Activated naive CD8-positive, alpha-beta T cell treated with anti-CD3 and anti-CD28 coated beads, Interleukin-2, amount 50 U/mL, for 24 hours (primary cell): ENCODE results near the gene C1R.

Experiments
- ATAC-seq: fragments of 150-1000 bp; cut with Tn5 transposase; one replicate; pipeline ENCODE4 v1.10.0; 2021
- DNase-seq: peaks from one replicate; pipeline ENCODE4 v3.0.0; 2021
- H3K27ac Mint-ChIP-seq: one replicate; pipeline ENCODE4 v1.8.0; 2021; ENCODE audit warnings: mild to moderate bottlenecking, mixed read lengths
- H3K27me3 Mint-ChIP-seq: one replicate; pipeline ENCODE4 v1.8.0; 2021; ENCODE audit warnings: mixed read lengths
- H3K36me3 Mint-ChIP-seq: one replicate; pipeline ENCODE4 v1.8.0; 2021; ENCODE audit warnings: low read depth, mixed read lengths
- H3K4me1 Mint-ChIP-seq: one replicate; pipeline ENCODE4 v1.8.0; 2021; ENCODE audit warnings: mixed read lengths
- H3K4me3 Mint-ChIP-seq: one replicate; pipeline ENCODE4 v1.8.0; 2021; ENCODE audit warnings: mild to moderate bottlenecking, moderate library complexity, mixed read lengths
- H3K9me3 Mint-ChIP-seq: one replicate; pipeline ENCODE4 v1.8.0; 2021; ENCODE audit warnings: mixed read lengths

The C1R gene

DNA sequence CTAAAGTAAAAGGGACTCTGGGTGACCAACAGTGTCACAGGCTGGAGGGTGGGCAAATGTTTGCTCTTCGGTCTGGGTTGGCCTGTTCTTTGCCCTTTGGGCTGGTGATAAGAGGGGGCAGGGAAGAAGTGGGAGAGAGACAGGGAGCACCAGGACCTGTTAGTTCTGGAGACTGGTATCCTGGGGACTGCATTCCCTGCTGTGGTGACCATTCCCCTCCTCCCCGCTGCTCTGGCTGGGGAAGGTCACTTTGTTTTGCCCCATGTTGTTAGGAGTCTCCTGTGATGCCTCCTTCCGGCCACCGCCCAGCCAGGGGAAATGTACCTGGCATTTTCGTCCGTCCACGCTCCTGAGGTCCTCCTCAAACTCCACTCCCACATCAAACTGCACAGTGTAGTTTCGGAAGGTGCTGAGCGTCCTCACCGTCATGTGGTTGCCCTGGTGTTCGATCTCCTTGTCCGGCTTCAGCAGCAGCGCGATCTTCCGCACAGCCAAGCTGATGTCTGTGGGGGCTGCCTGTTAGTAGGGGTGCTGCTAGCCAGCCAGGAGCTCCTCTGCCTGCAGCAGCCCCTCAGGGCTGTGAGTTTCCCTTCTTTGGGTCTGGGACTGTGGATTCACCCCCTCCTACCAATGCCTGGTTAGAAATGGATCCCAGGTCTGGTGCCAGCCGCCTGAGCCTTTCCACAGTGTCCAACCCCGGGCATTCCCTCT lies 35.8 kb upstream of the C1R start:
- no peaks in the 10 kb centered on the region for H3K9me3 Mint-ChIP-seq
- no peaks in the 10 kb centered on the region for H3K27me3 Mint-ChIP-seq
- peaks cover 40% of the 10 kb centered on the region for H3K4me1 Mint-ChIP-seq
- peaks cover 2% of the 10 kb centered on the region for H3K36me3 Mint-ChIP-seq
- DNase-seq (no peak), ATAC-seq (no peak)
- no peak overlapping the region for H3K27ac Mint-ChIP-seq
- peak overlapping the region; percentile 87 for H3K4me3 Mint-ChIP-seq

DNA sequence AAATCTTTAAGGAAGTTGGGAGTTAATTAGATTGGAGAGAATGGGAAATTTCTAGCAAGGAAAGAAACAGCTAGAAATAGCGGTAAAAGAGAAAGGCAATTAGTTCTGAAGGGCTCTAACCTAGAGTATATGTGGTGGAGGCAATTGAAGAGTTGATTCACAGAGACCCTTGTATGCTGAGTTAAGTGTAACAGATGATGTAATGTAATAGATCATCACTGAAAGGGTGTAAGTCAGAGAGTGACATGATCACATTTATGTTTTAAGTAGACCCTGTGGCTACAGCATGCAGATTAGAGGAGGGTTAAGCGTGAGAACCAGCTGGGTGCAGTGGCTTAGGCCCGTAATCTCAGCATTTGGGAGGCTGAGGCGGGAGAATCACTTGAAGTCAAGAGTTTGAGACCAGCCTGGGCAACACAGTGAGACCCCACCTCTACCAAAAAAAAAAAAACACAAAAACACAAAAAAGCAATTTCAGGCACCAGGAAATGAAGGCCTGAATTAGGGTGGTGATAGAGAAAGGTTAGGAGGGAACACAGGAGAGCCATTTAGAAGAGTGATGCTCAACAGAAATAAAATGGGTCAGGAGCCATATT lies 33.5 kb upstream of the C1R start:
- H3K4me3 Mint-ChIP-seq: no peak overlapping the region
- no peaks in the 10 kb centered on the region for H3K9me3 Mint-ChIP-seq
- no peak for DNase-seq
- no peak overlapping the region for H3K27ac Mint-ChIP-seq
- H3K4me1 Mint-ChIP-seq: peaks cover 20% of the 10 kb centered on the region
- peaks cover 2% of the 10 kb centered on the region for H3K36me3 Mint-ChIP-seq
- no peaks in the 10 kb centered on the region for H3K27me3 Mint-ChIP-seq
- ATAC-seq: no peak

DNA sequence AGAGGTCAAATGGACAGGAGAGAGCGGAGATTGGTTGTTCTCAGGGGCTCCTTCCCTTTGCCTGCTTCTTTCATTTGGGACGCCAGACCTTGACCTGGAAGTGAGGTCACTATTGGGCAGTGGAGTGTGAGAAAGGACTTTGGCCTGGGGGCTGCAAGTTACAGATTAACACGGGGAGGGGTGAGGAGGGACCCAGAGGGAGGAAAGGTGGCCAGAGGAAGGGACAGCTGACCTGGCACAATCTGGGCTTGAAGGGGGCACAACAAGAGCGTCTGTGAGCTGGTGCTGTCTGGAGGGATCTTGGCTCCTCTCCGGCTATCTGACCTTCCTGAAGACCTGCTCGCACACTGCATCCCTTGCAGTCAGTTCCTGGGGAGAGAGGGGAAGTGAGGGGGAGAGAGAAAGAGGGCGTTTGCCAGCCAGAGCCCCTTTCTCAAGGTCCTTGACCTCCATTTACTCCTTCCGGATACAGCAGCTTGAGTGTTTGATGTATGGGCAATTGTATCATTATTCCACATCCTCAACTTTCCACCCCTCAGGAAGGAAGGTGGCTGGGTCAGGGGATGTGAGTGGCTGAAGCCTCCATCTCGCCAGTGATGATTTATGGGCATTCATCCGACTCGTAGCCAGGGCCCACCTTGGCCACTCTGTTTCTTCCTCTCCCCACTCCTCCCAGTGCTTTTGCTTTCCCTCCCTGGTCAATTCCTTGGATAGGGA lies 31.7 kb upstream of the C1R start:
- no peak for DNase-seq
- ATAC-seq: no peak
- Mint-ChIP-seq H3K9me3 (no peaks in the 10 kb centered on the region), H3K4me1 (peaks cover 9% of the 10 kb centered on the region), H3K27me3 (no peaks in the 10 kb centered on the region), H3K27ac (no peak overlapping the region), H3K4me3 (no peak overlapping the region), H3K36me3 (peaks cover 2% of the 10 kb centered on the region)

DNA sequence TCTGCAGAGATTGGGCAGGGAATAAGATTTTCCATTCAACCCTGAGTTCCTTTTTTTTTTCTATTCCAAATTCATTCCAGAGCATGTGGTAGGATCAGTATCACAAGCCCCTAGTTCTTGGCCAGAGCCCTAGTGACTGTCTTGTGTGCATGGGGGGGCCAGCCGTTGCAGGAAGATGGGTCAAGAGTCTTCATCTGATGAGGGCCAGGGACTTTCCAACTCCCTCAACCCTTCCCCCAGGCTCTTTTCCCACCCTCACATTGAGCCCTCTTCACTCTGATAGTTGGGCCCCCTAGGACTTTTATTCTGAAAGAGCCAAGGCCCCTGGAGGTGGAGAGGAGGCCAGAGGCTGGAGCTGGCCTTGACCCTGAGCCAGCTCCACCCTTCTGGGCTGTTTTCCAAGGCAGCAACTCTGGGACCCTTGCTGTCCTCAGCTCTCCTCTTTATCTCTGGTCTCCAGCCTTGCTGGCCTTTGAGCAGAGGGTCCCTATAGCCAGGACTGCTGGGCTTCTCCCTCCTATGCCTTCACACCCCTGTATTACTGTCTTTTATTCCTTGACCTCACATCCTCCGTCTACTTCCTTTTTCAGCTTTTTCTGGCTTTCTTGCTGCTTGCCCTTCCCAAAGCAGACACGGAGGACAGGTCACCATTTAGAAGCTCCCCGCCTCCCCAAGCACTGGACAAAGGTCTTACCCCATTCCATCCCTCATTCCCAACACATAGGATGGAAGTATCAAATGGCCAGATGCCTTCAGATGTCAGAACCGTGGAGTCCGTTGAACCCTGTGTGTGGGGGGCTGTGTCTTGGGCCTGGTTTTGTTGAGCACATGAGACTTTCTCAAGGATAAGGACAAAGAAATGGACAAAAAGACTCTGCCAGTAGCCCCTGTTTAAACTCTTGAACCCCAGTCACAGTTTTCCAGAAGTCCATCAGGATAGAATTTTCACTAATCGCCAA lies 30.8 kb upstream of the C1R start:
- Mint-ChIP-seq H3K27ac (no peak overlapping the region), H3K4me1 (peaks cover 8% of the 10 kb centered on the region), H3K27me3 (no peaks in the 10 kb centered on the region), H3K9me3 (no peaks in the 10 kb centered on the region), H3K4me3 (no peak overlapping the region), H3K36me3 (peaks cover 2% of the 10 kb centered on the region)
- DNase-seq (no peak), ATAC-seq (no peak)

DNA sequence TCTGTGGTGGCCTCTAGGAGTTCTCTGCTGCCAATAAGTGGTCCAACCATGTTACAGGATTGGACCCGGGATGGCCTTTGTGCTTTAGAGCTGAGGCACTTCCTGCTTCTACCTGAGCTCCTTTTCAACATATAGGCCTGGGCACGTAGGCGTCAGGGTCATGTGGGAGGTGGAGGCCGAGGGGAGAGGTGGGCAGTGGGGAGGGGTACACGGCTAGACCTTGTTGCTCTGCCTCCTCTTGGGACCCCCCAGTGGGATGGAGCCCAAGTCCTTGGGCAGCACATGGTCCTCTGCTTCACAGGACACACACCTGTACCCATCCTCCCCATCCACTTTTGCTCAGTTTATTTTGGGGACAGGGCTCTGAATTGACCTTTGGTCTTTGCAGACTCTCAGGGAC lies 29.1 kb upstream of the C1R start:
- no peaks in the 10 kb centered on the region for H3K27me3 Mint-ChIP-seq
- peaks cover 8% of the 10 kb centered on the region for H3K4me1 Mint-ChIP-seq
- H3K27ac Mint-ChIP-seq: no peak overlapping the region
- ATAC-seq (no peak), DNase-seq (no peak)
- no peak overlapping the region for H3K4me3 Mint-ChIP-seq
- H3K9me3 Mint-ChIP-seq: no peaks in the 10 kb centered on the region
- H3K36me3 Mint-ChIP-seq: peaks cover 2% of the 10 kb centered on the region

DNA sequence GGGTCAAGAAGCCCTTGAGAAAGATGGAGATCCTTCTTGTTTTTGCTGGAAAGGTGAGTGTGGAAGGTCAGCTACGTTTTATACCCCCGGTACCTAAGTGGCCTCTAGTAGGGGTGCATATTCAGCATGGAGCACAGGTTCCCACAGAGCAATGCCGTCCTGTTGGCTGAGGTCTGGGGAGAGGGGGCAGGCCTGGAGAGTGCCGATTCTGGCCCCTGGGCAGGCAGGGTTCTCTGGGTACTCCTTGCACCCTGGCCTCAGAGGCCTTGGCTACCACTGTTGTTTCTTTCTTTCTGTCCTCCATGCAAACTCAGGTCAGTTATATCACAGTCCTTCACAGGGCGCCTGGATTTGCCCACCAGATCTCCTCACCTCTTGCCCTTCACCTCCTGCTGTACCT lies 27.9 kb upstream of the C1R start:
- Mint-ChIP-seq H3K4me1 (peaks cover 5% of the 10 kb centered on the region), H3K36me3 (peaks cover 6% of the 10 kb centered on the region), H3K4me3 (no peak overlapping the region), H3K27me3 (no peaks in the 10 kb centered on the region), H3K27ac (no peak overlapping the region), H3K9me3 (no peaks in the 10 kb centered on the region)
- no peak for ATAC-seq
- DNase-seq: no peak

DNA sequence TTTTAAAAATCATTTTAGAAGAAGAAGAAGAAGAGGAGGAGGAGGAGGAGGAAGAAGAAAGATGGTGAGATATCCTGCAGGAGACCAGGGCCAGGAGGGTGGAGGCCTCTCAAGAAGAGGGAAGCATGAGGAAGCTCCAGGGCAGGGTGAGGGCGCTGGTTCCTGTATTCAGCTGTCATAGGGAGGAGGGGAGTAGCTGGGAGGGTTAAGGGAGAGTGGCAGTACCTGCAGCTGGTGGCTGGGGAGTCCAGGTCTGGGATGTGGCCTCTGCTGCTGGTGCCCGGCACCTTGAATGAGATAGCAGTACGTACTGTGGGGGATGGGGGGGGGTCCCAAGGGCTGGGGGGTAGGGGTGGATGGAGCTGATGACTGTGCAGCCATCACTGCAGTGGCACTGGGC lies 26.6 kb upstream of the C1R start:
- no peaks in the 10 kb centered on the region for H3K27me3 Mint-ChIP-seq
- peaks cover 12% of the 10 kb centered on the region for H3K36me3 Mint-ChIP-seq
- H3K27ac Mint-ChIP-seq: no peak overlapping the region
- ATAC-seq (no peak), DNase-seq (no peak)
- H3K9me3 Mint-ChIP-seq: no peaks in the 10 kb centered on the region
- no peak overlapping the region for H3K4me3 Mint-ChIP-seq
- H3K4me1 Mint-ChIP-seq: no peaks in the 10 kb centered on the region

DNA sequence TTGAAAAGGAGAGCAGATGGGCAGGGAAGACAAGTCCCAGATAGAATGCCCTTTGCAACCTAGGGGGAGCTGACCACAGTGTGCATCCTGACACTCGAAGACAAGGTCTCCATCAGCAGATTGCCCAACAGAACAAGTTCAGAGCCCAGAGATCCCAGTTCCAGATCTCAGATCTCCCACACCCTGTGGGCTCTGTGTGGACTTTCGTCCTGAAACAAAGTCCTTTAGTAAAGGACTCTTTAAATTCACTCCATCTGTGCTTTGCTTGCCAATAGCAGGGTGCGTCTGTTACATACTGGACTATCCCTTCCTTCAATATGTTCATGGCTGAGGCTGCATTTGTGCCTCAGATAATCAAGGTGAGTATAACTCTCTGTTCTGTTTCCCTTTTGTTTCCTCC lies 25.4 kb upstream of the C1R start:
- no peak for ATAC-seq
- Mint-ChIP-seq H3K36me3 (peaks cover 15% of the 10 kb centered on the region), H3K27me3 (no peaks in the 10 kb centered on the region), H3K9me3 (no peaks in the 10 kb centered on the region), H3K4me1 (peaks cover 5% of the 10 kb centered on the region), H3K27ac (no peak overlapping the region), H3K4me3 (no peak overlapping the region)
- no peak for DNase-seq

DNA sequence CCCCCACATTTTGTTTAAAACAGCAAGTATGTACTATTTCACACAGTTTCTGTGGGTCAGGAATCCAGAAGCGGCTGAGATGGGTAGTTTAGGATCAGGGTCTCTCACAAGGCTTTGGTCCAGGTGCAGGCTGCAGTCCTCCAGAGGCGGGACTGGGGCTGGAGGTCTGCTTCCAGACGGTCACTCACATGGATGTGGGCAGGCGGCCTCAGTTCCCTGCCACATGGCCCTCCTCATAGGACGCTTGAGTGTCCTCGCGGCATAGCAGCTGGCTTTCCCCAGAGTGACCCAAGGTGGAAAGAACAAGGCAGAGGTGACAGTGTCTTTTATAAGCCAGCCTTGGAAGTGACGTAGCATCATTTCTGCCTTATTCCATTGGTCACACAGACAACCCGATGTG lies 24.7 kb upstream of the C1R start:
- ATAC-seq: no peak
- H3K4me3 Mint-ChIP-seq: no peak overlapping the region
- H3K4me1 Mint-ChIP-seq: peaks cover 5% of the 10 kb centered on the region
- H3K36me3 Mint-ChIP-seq: peaks cover 15% of the 10 kb centered on the region
- no peak overlapping the region for H3K27ac Mint-ChIP-seq
- DNase-seq: no peak
- H3K9me3 Mint-ChIP-seq: no peaks in the 10 kb centered on the region
- no peaks in the 10 kb centered on the region for H3K27me3 Mint-ChIP-seq

DNA sequence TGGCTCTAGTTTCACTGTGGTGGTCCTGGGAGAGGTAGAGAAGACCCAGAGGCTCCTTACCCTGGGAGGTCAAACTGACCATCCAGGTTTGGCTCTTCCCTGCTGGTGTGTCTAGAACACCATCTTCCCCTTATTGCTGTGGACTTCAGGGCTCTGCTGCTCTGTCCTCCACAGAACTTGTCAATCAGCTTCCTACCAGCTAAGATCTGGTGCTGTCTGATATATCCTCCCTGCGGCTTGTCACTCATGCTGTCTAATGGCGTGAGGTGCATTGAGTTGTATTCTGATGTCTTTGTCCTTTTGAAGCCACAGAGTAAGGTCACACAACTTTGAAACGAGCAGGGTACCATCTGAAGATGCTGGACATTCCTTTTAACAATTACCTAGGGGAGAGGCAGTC lies 24.0 kb upstream of the C1R start:
- no peaks in the 10 kb centered on the region for H3K9me3 Mint-ChIP-seq
- H3K27ac Mint-ChIP-seq: no peak overlapping the region
- peaks cover 18% of the 10 kb centered on the region for H3K36me3 Mint-ChIP-seq
- no peak overlapping the region for H3K4me3 Mint-ChIP-seq
- DNase-seq (no peak), ATAC-seq (no peak)
- H3K4me1 Mint-ChIP-seq: peaks cover 5% of the 10 kb centered on the region
- no peaks in the 10 kb centered on the region for H3K27me3 Mint-ChIP-seq

DNA sequence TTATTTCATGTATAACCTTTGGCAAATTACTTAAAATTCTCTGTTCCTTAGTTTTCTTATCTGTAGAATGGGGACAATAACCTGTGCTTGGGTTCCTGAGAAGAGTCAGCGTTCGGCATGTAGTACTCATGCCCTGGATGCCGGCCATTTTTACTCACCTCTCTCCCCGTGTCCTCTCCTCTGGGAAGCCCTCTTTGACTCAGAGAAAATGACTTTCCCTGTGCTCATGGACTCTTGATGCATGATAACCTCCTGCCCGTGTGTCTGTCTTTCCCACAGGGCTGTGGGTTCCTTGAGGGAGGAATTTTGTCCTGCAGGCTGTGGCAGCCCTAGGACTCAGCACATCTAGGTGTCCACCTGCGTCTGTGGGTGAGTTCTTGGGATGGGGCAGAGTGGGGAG lies 22.6 kb upstream of the C1R start:
- no peak overlapping the region for H3K4me3 Mint-ChIP-seq
- DNase-seq (no peak), ATAC-seq (no peak)
- no peaks in the 10 kb centered on the region for H3K27me3 Mint-ChIP-seq
- no peaks in the 10 kb centered on the region for H3K9me3 Mint-ChIP-seq
- no peak overlapping the region for H3K27ac Mint-ChIP-seq
- peaks cover 18% of the 10 kb centered on the region for H3K36me3 Mint-ChIP-seq
- peaks cover 7% of the 10 kb centered on the region for H3K4me1 Mint-ChIP-seq

DNA sequence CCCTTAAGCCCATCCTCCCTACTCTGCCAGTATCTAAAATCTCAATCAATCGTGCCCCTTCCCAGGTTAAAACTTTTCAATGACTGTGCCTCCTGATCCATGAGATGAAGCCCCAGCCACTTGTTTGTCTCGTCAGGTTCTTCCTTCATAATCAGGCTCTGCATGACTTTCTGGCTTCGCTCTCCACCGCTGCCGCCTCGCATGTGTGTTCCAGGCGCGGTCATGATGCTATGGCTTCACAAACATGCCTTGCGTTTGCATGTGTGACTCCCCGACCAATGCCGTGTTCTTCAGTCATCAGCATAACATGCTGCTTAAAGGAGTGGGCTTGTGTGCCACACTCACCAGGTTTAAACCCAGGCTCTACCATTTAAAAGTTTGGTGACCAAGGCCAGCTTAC lies 21.8 kb upstream of the C1R start:
- peaks cover 18% of the 10 kb centered on the region for H3K36me3 Mint-ChIP-seq
- no peak overlapping the region for H3K4me3 Mint-ChIP-seq
- no peak for DNase-seq
- ATAC-seq: no peak
- peaks cover 14% of the 10 kb centered on the region for H3K4me1 Mint-ChIP-seq
- no peaks in the 10 kb centered on the region for H3K27me3 Mint-ChIP-seq
- no peak overlapping the region for H3K27ac Mint-ChIP-seq
- H3K9me3 Mint-ChIP-seq: no peaks in the 10 kb centered on the region

DNA sequence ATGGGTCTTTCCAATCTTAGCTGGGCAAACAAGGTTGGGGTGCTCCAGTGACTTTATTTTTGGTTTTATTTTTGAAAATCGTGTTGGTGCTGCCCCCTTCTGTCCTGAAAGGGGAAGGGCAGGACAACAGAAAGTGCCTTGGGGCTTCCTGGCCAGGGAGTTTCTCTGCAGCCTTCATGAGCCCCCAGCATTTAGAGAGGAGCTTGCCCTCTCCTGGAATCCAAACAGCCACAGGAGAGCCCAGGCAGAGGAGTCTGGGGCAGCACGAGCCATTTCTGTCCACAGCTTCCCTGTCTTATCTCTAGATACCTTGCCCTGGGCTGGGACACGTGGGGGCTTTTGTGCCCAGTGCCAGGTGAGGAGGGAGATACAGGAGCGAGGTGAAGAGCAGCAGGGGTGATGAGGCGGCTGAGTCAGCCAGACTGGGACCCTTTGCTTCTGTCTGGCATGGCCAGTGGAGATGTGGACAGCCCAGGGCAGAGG lies 21.2 kb upstream of the C1R start:
- Mint-ChIP-seq H3K9me3 (no peaks in the 10 kb centered on the region), H3K27ac (no peak overlapping the region), H3K4me1 (peaks cover 14% of the 10 kb centered on the region), H3K36me3 (peaks cover 18% of the 10 kb centered on the region), H3K27me3 (no peaks in the 10 kb centered on the region), H3K4me3 (no peak overlapping the region)
- ATAC-seq (no peak), DNase-seq (peak; percentile 34)

DNA sequence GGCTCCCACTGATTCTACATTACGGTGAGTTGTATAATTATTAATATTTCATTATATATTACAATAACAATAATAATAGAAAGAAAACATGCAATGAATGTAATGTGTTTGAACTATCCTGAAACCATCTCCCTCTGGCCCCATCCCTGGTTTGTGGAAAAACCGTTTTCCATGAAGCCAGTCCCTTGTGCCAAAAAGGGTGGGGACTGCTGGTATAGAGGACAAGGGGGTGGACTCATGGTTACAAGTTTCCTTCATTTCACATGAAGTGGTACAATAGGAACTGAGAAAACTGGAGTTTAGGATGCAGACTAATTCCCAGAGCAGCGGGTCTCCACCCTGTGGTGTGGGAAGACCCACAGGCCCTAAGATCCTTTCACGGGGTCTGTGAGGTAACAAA lies 19.8 kb upstream of the C1R start:
- no peak overlapping the region for H3K27ac Mint-ChIP-seq
- H3K36me3 Mint-ChIP-seq: peaks cover 18% of the 10 kb centered on the region
- no peak for ATAC-seq
- H3K9me3 Mint-ChIP-seq: no peaks in the 10 kb centered on the region
- peaks cover 23% of the 10 kb centered on the region for H3K4me1 Mint-ChIP-seq
- H3K27me3 Mint-ChIP-seq: no peaks in the 10 kb centered on the region
- DNase-seq: no peak
- H3K4me3 Mint-ChIP-seq: no peak overlapping the region
